ENCODE results near the gene SLC35G6. TPM values are rescaled to one million over a fixed set of nuclear protein-coding genes. Genes with fewer than 3 reads are reported as not detected.

SLC35G6 gene
- total and polyA plus RNA-seq, 2 of the 13 experiments (the other 11 are each of a cell fraction or from before 2014, with no cell fraction given): 0.07 TPM; not detected in 1

DNA sequence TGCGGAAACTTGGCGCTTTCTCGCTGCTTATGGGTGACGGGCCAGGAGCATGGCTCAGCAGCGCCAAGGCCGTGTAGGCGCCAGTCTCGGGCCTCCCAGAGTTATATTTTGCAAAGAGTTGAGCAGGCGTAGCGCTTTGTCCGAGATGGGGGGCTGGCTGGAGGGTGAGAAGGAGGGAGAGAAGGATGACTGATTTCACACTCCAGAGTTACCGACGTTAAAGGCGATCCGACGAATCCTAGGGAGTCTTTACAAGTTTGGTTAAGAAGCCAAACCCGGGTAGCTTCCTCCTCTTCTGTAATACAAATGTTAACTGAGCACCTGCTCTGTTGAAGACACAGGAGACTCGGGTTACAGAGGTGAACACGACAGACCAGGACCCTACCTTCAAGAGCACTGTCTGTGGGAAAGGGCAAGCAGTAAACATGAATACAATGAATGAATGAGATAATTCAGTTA lies 3.7 kb downstream of the SLC35G6 start (continued):
- TF ChIP-seq, protein P1, sequence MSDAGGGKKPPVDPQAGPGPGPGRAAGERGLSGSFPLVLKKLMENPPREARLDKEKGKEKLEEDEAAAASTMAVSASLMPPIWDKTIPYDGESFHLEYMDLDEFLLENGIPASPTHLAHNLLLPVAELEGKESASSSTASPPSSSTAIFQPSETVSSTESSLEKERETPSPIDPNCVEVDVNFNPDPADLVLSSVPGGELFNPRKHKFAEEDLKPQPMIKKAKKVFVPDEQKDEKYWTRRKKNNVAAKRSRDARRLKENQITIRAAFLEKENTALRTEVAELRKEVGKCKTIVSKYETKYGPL (CRISPR knock-in tag; IDR thresholded peaks at IDR 0.05): no peak
- TF ChIP-seq, protein P2, sequence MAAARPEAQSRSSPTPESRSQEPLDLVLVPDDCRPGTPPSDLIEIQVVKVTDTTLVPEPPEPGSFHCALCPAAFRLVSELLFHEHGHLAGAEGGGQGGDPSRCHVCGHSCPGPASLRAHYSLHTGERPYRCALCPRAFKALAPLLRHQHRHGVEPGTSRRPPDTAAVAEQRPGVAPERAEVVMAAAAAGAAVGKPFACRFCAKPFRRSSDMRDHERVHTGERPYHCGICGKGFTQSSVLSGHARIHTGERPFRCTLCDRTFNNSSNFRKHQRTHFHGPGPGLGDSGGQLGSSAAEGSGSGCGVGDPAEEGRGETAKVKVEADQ (CRISPR knock-in tag; IDR thresholded peaks at IDR 0.05; ENCODE audit: borderline replicate concordance): peak; percentile 63; the same call in 1 of the 2 replicates
- 0 out of 2 replicates have a peak, but pooled peaks have one; percentile 40 for TF ChIP-seq ZSCAN30 (CRISPR knock-in tag; IDR thresholded peaks at IDR 0.05)
- no peak for TF ChIP-seq THYN1 (CRISPR knock-in tag; IDR thresholded peaks at IDR 0.05; ENCODE audit: borderline replicate concordance, low read depth)
- TF ChIP-seq ZBTB38 (CRISPR knock-in tag; IDR thresholded peaks at IDR 0.05): 0 out of 2 replicates have a peak, but pooled peaks have one; percentile 18
- TF ChIP-seq SALL1 (CRISPR knock-in tag; IDR thresholded peaks at IDR 0.05): 0 out of 2 replicates have a peak, but pooled peaks have one; percentile 36
- no peak for TF ChIP-seq ZNF292 (CRISPR knock-in tag; IDR thresholded peaks at IDR 0.05; ENCODE audit: borderline replicate concordance, low read depth)
- TF ChIP-seq, protein P3, sequence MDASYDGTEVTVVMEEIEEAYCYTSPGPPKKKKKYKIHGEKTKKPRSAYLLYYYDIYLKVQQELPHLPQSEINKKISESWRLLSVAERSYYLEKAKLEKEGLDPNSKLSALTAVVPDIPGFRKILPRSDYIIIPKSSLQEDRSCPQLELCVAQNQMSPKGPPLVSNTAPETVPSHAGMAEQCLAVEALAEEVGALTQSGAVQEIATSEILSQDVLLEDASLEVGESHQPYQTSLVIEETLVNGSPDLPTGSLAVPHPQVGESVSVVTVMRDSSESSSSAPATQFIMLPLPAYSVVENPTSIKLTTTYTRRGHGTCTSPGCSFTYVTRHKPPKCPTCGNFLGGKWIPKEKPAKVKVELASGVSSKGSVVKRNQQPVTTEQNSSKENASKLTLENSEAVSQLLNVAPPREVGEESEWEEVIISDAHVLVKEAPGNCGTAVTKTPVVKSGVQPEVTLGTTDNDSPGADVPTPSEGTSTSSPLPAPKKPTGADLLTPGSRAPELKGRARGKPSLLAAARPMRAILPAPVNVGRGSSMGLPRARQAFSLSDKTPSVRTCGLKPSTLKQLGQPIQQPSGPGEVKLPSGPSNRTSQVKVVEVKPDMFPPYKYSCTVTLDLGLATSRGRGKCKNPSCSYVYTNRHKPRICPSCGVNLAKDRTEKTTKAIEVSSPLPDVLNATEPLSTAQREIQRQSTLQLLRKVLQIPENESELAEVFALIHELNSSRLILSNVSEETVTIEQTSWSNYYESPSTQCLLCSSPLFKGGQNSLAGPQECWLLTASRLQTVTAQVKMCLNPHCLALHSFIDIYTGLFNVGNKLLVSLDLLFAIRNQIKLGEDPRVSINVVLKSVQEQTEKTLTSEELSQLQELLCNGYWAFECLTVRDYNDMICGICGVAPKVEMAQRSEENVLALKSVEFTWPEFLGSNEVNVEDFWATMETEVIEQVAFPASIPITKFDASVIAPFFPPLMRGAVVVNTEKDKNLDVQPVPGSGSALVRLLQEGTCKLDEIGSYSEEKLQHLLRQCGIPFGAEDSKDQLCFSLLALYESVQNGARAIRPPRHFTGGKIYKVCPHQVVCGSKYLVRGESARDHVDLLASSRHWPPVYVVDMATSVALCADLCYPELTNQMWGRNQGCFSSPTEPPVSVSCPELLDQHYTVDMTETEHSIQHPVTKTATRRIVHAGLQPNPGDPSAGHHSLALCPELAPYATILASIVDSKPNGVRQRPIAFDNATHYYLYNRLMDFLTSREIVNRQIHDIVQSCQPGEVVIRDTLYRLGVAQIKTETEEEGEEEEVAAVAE (CRISPR knock-in tag; IDR thresholded peaks at IDR 0.05; ENCODE audit: borderline replicate concordance): no peak
- TF ChIP-seq ZNF260 (CRISPR knock-in tag; IDR thresholded peaks at IDR 0.05; ENCODE audit: borderline replicate concordance, low read depth): no peak
- TF ChIP-seq, protein P4, sequence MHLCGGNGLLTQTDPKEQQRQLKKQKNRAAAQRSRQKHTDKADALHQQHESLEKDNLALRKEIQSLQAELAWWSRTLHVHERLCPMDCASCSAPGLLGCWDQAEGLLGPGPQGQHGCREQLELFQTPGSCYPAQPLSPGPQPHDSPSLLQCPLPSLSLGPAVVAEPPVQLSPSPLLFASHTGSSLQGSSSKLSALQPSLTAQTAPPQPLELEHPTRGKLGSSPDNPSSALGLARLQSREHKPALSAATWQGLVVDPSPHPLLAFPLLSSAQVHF (CRISPR knock-in tag; IDR thresholded peaks at IDR 0.05): no peak
- TF ChIP-seq NBN (conservative IDR thresholded peaks at IDR 0.05): no peak
- 0 out of 2 replicates have a peak, but pooled peaks have one; percentile 5 for TF ChIP-seq ZNF782 (CRISPR knock-in tag; IDR thresholded peaks at IDR 0.05; ENCODE audit: borderline replicate concordance)
- no peak for TF ChIP-seq FOXK1 (CRISPR knock-in tag; IDR thresholded peaks at IDR 0.05; ENCODE audit: borderline replicate concordance, low read depth)
- TF ChIP-seq YY1 (IDR thresholded peaks at IDR 0.05; ENCODE audit: insufficient read depth, insufficient replicate concordance, low read depth, low read length): no peak
- no peak for TF ChIP-seq SMAD1 (CRISPR knock-in tag; IDR thresholded peaks at IDR 0.05; ENCODE audit: borderline replicate concordance, low read depth)
- no peak for TF ChIP-seq SSRP1 (CRISPR knock-in tag; IDR thresholded peaks at IDR 0.05)
- 0 out of 2 replicates have a peak, but pooled peaks have one; percentile 25 for TF ChIP-seq DNMT1 (CRISPR knock-in tag; IDR thresholded peaks at IDR 0.05)
- no peak for TF ChIP-seq CREB1 (IDR thresholded peaks at IDR 0.05)
- peak; percentile 57; the same call in 1 of the 2 replicates for TF ChIP-seq CREB1 (CRISPR knock-in tag; IDR thresholded peaks at IDR 0.05)
- TF ChIP-seq, protein P5, sequence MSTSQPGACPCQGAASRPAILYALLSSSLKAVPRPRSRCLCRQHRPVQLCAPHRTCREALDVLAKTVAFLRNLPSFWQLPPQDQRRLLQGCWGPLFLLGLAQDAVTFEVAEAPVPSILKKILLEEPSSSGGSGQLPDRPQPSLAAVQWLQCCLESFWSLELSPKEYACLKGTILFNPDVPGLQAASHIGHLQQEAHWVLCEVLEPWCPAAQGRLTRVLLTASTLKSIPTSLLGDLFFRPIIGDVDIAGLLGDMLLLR (CRISPR knock-in tag; IDR thresholded peaks at IDR 0.05): peak; percentile 76
- no peak for TF ChIP-seq ZNF766 (CRISPR knock-in tag; IDR thresholded peaks at IDR 0.05; ENCODE audit: borderline replicate concordance)

All from HepG2 (cell line).